Spinal cord (tissue), 10 donors: ENCODE results near the gene BRME1. TPM values are rescaled to one million over a fixed set of nuclear protein-coding genes. Genes with fewer than 3 reads are reported as not detected.
"Not testable (repeated sequence)": the region's sequence is repeated elsewhere in the genome, so short reads cannot be mapped to it uniquely, and the experiment has no call there.

ENCODE experiments used
- DNase-seq, 6 donors: peaks; one replicate each; pipeline versions ENCODE4 v3.0.0 to v3.0.0-alpha.2; 2013 to 2015; ENCODE audit warnings: low spot score in 6 of 6, low read depth in 4 of 6
- H3K27ac ChIP-seq: one replicate; pipeline ENCODE4 v1.5.1; 2013; ENCODE audit warnings: low read depth, low read length, control low read depth
- H3K27me3 ChIP-seq: one replicate; pipeline ENCODE4 v1.6.1; 2013; ENCODE audit warnings: low read length; ENCODE audit not compliant: control insufficient read depth, insufficient read depth
- H3K36me3 ChIP-seq: one replicate; pipeline ENCODE4 v1.6.1; 2013; ENCODE audit warnings: low read length; ENCODE audit not compliant: control insufficient read depth, insufficient read depth
- H3K4me1 ChIP-seq: one replicate; pipeline ENCODE4 v1.6.1; 2013; ENCODE audit warnings: low read length; ENCODE audit not compliant: control insufficient read depth, insufficient read depth
- H3K4me3 ChIP-seq: one replicate; pipeline ENCODE4 v1.5.1; 2013; ENCODE audit warnings: low read depth, low read length, control low read depth
- H3K9me3 ChIP-seq: one replicate; pipeline ENCODE4 v1.6.1; 2013; ENCODE audit warnings: low read length; ENCODE audit not compliant: control insufficient read depth, insufficient read depth
- WGBS: methylation state at CpG from one replicate; pipeline ENCODE4 v1.1.5; 2013; ENCODE audit warnings: missing lambda C conversion rate; ENCODE audit not compliant: insufficient coverage; 5-methylcytosine and 5-hydroxymethylcytosine counted together
- polyA plus RNA-seq, 2 donors: library from polyadenylated mRNA; unstranded; fragments of 120-200 nt; gene quantifications; one replicate each; pipeline ENCODE4 v1.2.1, GENCODE V29; 2013; ENCODE audit not compliant: insufficient read length in 2 of 2
- total RNA-seq, 2 donors: library from RNA; depleted of rRNA in 1 of 2; stranded (reverse); fragments of 120-200 nt in 1 of 2; fragments of >200 nt in 1 of 2; gene quantifications; one replicate each; pipeline versions ENCODE4 v1.2.3 to v1.2.4, GENCODE V29; 2013 to 2014
- donor health status: healthy.

The BRME1 gene
- total and polyA plus RNA-seq, 4 donors: 3.3 to 15.5 (median 11.0) TPM

- Histone ChIP-seq H3K4me3 (no peak overlapping the region), H3K4me1 (no peaks in the 10 kb centered on the region), H3K36me3 (peaks cover 80% of the 10 kb centered on the region), H3K27me3 (no peaks in the 10 kb centered on the region), H3K27ac (no peak overlapping the region), H3K9me3 (no peaks in the 10 kb centered on the region)
- no peak for DNase-seq
- 86% methylated on average over 6 of the region's 12 CpGs for WGBS
Observed at GRCh38 chr19:13929340-13929739, 23.4 kb upstream of the BRME1 start.

GRCh38 chr19:13926715-13927114 is 20.8 kb upstream of the BRME1 start:
- 93% methylated on average over 7 of the region's 8 CpGs for WGBS
- no peak overlapping the region for H3K27ac ChIP-seq
- H3K27me3 ChIP-seq: no peaks in the 10 kb centered on the region
- H3K4me3 ChIP-seq: no peak overlapping the region
- peaks cover 88% of the 10 kb centered on the region for H3K36me3 ChIP-seq
- DNase-seq: no peak
- no peaks in the 10 kb centered on the region for H3K9me3 ChIP-seq
- no peaks in the 10 kb centered on the region for H3K4me1 ChIP-seq

GRCh38 chr19:13926010-13926409 is 20.1 kb upstream of the BRME1 start:
- 80% methylated on average over 1 of the region's 4 CpGs for WGBS
- Histone ChIP-seq H3K4me3 (no peak overlapping the region), H3K36me3 (peaks cover 87% of the 10 kb centered on the region), H3K27me3 (no peaks in the 10 kb centered on the region), H3K27ac (no peak overlapping the region), H3K4me1 (no peaks in the 10 kb centered on the region), H3K9me3 (no peaks in the 10 kb centered on the region)
- no peak for DNase-seq

GRCh38 chr19:13923194-13923987 is 17.5 kb upstream of the BRME1 start:
- Histone ChIP-seq H3K9me3 (peaks cover 1% of the 10 kb centered on the region), H3K27me3 (no peaks in the 10 kb centered on the region), H3K36me3 (peaks cover 93% of the 10 kb centered on the region), H3K27ac (no peak overlapping the region), H3K4me1 (no peaks in the 10 kb centered on the region), H3K4me3 (no peak overlapping the region)
- WGBS: 95% methylated on average over 28 of the region's 28 CpGs
- DNase-seq: no peak

GRCh38 chr19:13922118-13922517 is 16.2 kb upstream of the BRME1 start:
- H3K27me3 ChIP-seq, DNase-seq, H3K27ac ChIP-seq, H3K4me1 ChIP-seq, H3K9me3 ChIP-seq, H3K4me3 ChIP-seq: not testable (repeated sequence)
- peaks cover 91% of the 10 kb centered on the region for H3K36me3 ChIP-seq
- WGBS: 96% methylated on average over 3 of the region's 6 CpGs

GRCh38 chr19:13920940-13921747 is 15.2 kb upstream of the BRME1 start:
- H3K36me3 ChIP-seq: peaks cover 85% of the 10 kb centered on the region
- H3K4me1 ChIP-seq: peaks cover 3% of the 10 kb centered on the region
- no peak overlapping the region for H3K27ac ChIP-seq
- H3K4me3 ChIP-seq: no peak overlapping the region
- H3K9me3 ChIP-seq: peaks cover 1% of the 10 kb centered on the region
- WGBS: 53% methylated on average over 2 of the region's 2 CpGs
- no peaks in the 10 kb centered on the region for H3K27me3 ChIP-seq
- DNase-seq: peak in 2 of 6 donors; percentile 49 to 78

- peaks cover 3% of the 10 kb centered on the region for H3K4me1 ChIP-seq
- peaks cover 1% of the 10 kb centered on the region for H3K9me3 ChIP-seq
- H3K36me3 ChIP-seq: peaks cover 89% of the 10 kb centered on the region
- 99% methylated on average over 11 of the region's 11 CpGs for WGBS
- no peak for DNase-seq
- H3K4me3 ChIP-seq: no peak overlapping the region
- no peak overlapping the region for H3K27ac ChIP-seq
- no peaks in the 10 kb centered on the region for H3K27me3 ChIP-seq
Observed at GRCh38 chr19:13920524-13920923, 14.6 kb upstream of the BRME1 start.

- peaks cover 88% of the 10 kb centered on the region for H3K36me3 ChIP-seq
- H3K4me3 ChIP-seq: no peak overlapping the region
- no peaks in the 10 kb centered on the region for H3K27me3 ChIP-seq
- WGBS: 91% methylated on average over 25 of the region's 34 CpGs
- no peak overlapping the region for H3K27ac ChIP-seq
- no peak for DNase-seq
- peaks cover 3% of the 10 kb centered on the region for H3K4me1 ChIP-seq
- peaks cover 1% of the 10 kb centered on the region for H3K9me3 ChIP-seq
Observed at GRCh38 chr19:13918726-13919411, 13.0 kb upstream of the BRME1 start.

GRCh38 chr19:13917888-13918406 is 12.0 kb upstream of the BRME1 start:
- Histone ChIP-seq H3K27ac (no peak overlapping the region), H3K4me1 (peaks cover 3% of the 10 kb centered on the region), H3K27me3 (no peaks in the 10 kb centered on the region), H3K4me3 (no peak overlapping the region), H3K9me3 (peaks cover 1% of the 10 kb centered on the region), H3K36me3 (peaks cover 88% of the 10 kb centered on the region)
- no peak for DNase-seq
- 92% methylated on average over 12 of the region's 14 CpGs for whole genome bisulfite sequencing
